Ishikawa (cell line): ENCODE results near the gene TRIM44.

ENCODE experiments used
- CEBPB ChIP-seq: IDR thresholded peaks from 2 replicates; pipeline ENCODE4 v1.6.1; 2012
- CREB1 ChIP-seq: IDR thresholded peaks from 2 replicates; pipeline ENCODE4 v1.6.1; 2012; ENCODE audit warnings: low read depth
- EP300 ChIP-seq: IDR thresholded peaks from 2 replicates; pipeline ENCODE4 v1.6.1; 2012; ENCODE audit warnings: borderline replicate concordance
- FOXM1 ChIP-seq: IDR thresholded peaks from 2 replicates; pipeline ENCODE4 v1.6.1; 2012; ENCODE audit warnings: low read depth, borderline replicate concordance
- NFIC ChIP-seq: IDR thresholded peaks from 2 replicates; pipeline ENCODE4 v1.6.1; 2012
- RAD21 ChIP-seq: IDR thresholded peaks from 2 replicates; pipeline ENCODE4 v1.6.1; 2012; ENCODE audit warnings: low read depth
- REST ChIP-seq: IDR thresholded peaks from 2 replicates; pipeline ENCODE4 v1.6.1; 2012; ENCODE audit warnings: low read depth, mild to moderate bottlenecking
- TAF1 ChIP-seq: IDR thresholded peaks from 2 replicates; pipeline ENCODE4 v1.6.1; 2012; ENCODE audit warnings: low read depth, mild to moderate bottlenecking
- TCF12 ChIP-seq: IDR thresholded peaks from 2 replicates; pipeline ENCODE4 v1.6.1; 2012; ENCODE audit warnings: low read depth
- TEAD4 ChIP-seq: IDR thresholded peaks from 2 replicates; pipeline ENCODE4 v1.6.1; 2012
- USF1 ChIP-seq: IDR thresholded peaks from 2 replicates; pipeline ENCODE4 v1.6.1; 2012
- YY1 ChIP-seq: IDR thresholded peaks from 2 replicates; pipeline ENCODE4 v1.6.1; 2012; ENCODE audit warnings: low read depth
- ZBTB7A ChIP-seq: IDR thresholded peaks from 2 replicates; pipeline ENCODE4 v1.6.1; 2012; ENCODE audit warnings: low read depth

- no peak for TF ChIP-seq YY1
- no peak for TF ChIP-seq EP300
- TF ChIP-seq NFIC = no peak
- no peak for TF ChIP-seq FOXM1
- TF ChIP-seq REST = no peak
- TF ChIP-seq TEAD4 = no peak
- no peak for TF ChIP-seq TAF1
- no peak for TF ChIP-seq CEBPB
- TF ChIP-seq USF1 = no peak
- TF ChIP-seq RAD21 = no peak
- TF ChIP-seq TCF12 = no peak
- no peak for TF ChIP-seq ZBTB7A
- no peak for TF ChIP-seq CREB1
Observed at GRCh38 chr11:35721651-35722282, 59.2 kb downstream of the TRIM44 start.
